Activated naive CD4-positive, alpha-beta T cell treated with anti-CD3 and anti-CD28 coated beads, Interleukin-2, amount 10 ng/mL, durations not matched to agents 7 days and 5 days (primary cell): Measurements from ENCODE around the gene IRF1.

ENCODE experiments used
- CTCF ChIA-PET: fragments of 350-600 bp; sonication (Branson Sonifier 250); formaldehyde crosslinking; loops from one replicate; lab custom pipeline; 2021; ENCODE audit warnings: antibody characterized with exemption; lab: Charles Lee
- DNase-seq: peaks from one replicate; pipeline ENCODE4 v3.0.0-alpha.2; 2020
- H3K27ac Mint-ChIP-seq: one replicate; pipeline ENCODE4 v1.8.0; 2021; ENCODE audit warnings: mild to moderate bottlenecking, moderate library complexity, mixed read lengths
- H3K27me3 Mint-ChIP-seq: one replicate; pipeline ENCODE4 v1.8.0; 2021; ENCODE audit warnings: mild to moderate bottlenecking, mixed read lengths
- H3K36me3 Mint-ChIP-seq: one replicate; pipeline ENCODE4 v1.8.0; 2021; ENCODE audit warnings: mixed read lengths
- H3K4me1 Mint-ChIP-seq: one replicate; pipeline ENCODE4 v1.8.0; 2021; ENCODE audit warnings: mixed read lengths
- H3K4me3 Mint-ChIP-seq: one replicate; pipeline ENCODE4 v1.8.0; 2021; ENCODE audit warnings: mild to moderate bottlenecking, moderate library complexity, mixed read lengths
- H3K9me3 Mint-ChIP-seq: one replicate; pipeline ENCODE4 v1.8.0; 2021; ENCODE audit warnings: mixed read lengths

IRF1 gene

DNA sequence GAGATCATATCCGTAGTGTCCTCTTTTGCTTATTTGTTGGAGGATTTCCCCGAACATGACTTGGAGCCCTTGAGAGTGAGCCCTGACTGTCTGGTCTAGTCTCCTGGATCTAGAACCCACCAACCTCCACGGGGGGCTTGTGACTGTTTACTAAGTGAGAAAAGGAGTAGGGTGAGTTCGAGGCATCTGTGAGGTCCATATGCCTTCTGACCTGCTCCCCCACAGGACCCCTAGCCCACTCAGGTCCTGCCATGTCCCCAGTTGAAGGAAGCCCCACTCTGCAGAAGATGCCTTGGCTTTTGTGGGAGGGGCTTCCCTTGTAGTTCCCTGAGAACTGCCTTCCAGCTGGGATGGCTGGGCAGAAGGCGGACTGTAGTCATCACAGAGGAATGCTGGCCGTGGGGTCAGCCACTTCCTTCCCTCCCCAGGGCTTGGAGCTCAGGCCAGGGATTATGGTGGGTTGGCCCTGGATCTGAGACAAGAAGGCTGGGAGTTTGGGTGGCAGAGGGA lies 7.0 kb upstream of the IRF1 start:
- DNase-seq: peak; percentile 18
- H3K27me3 Mint-ChIP-seq: peaks cover 3% of the 10 kb centered on the region
- H3K4me1 Mint-ChIP-seq: peaks cover 70% of the 10 kb centered on the region
- CTCF ChIA-PET: interaction anchor here (1.0 to 13.9 kb wide), 12 partner anchors 8 to 323 kb away, joined by 3 to 458 read pairs (median 6); partner anchors contain the start of gene IRF1
- H3K9me3 Mint-ChIP-seq: no peaks in the 10 kb centered on the region
- H3K36me3 Mint-ChIP-seq: no peaks in the 10 kb centered on the region
- H3K4me3 Mint-ChIP-seq: peak overlapping the region; percentile 95
- H3K27ac Mint-ChIP-seq: peak overlapping the region; percentile 99

DNA sequence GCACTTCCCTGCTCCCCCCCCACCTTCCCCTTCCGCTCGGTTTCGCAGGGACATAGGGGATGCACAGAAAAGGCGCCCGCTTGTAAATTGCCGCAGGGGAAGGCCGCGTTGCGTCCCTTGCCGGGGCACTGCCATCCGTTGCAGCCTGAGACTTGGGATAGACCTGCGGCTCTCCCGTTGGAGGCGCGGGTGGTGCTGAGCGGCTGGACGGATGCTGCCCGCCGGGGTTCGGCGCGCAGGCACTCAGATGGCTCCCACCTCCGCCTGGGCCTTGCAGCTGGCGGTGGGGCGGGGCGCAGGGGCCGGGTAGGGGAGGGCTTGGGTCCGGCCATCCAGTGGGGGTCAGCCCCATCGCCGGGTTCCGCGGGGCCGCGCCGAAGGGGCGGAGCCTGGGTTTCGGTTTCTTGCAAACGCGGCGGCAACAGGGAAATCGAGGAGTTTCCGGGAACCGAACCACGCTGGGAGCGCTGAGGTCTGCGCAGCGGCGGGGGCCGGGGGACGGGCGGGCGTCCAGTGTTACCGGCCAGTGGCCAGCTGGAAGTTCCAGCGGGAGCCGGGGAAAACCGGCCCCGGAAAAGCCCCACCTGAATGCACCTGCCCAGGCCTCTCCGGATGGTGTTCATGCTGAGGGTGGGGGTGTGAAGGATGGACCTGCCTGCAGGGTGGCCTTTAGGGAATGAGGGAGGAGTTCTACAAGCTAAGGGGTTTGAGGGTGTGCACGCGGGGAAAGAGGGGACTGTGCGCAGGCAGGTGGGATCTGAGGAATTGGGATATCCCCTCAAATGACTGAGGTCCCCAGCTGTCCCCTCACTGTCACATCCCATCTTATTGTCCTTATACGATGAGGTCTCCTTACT lies 6.3 kb upstream of the IRF1 start:
- Mint-ChIP-seq H3K27me3 (no peaks in the 10 kb centered on the region), H3K9me3 (no peaks in the 10 kb centered on the region), H3K36me3 (peaks cover 4% of the 10 kb centered on the region), H3K4me3 (peak overlapping the region; percentile 95), H3K4me1 (peaks cover 76% of the 10 kb centered on the region), H3K27ac (peak overlapping the region; percentile 99)
- CTCF ChIA-PET: interaction anchor here (1.5 to 13.9 kb wide), 6 partner anchors 8 to 108 kb away, joined by 4 to 458 read pairs (median 22); no protein-coding TSS in a partner anchor
- peak; percentile 85 for DNase-seq

DNA sequence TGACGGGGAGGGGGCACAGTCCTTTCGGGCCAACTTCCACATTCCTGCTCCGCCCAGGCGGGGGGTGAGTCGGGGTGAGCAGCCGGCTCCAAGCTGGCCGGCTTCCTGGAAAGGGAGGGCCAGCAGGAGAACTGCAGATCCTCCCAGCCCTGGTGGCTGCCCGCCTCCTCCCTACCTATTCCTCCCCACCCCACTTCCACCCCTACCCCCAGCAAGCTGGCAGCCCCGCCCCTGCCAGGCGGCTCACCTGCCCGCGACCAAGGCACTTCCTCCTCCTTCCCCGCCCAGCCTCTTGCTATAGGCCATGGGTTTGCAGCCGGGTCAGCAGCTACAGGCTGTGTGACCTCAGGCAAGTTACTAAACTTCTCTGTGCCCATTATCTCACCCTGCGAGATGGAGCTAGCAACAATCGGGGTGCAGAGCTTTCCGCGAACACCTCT lies 5.6 kb upstream of the IRF1 start:
- H3K9me3 Mint-ChIP-seq: no peaks in the 10 kb centered on the region
- DNase-seq: peak; percentile 96

DNA sequence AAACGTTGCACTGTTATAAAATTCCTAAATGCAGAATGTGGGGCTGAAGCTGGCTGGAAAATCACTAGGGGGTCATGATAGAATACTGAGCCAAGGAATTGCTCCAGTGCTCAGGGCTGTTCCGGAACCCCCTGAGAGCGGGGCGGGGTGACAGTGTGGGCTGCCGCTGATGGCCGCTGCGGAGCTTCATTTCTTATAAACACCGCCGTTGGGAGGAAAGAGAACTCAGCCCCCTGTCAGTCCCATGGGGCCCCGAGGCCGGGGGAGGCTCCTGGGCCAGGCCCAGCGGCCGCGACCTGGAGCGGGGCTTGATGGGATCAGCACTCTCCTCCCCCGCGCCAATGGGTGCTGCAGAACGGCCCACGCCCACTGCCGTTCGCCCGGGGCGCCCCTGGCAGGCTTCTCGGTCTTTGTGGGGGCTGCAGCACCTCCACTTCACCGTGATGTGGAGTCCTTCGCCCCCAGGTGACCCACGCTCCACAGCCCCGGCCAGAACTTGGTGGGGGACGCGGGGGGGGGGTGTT lies 5.2 kb upstream of the IRF1 start:
- Mint-ChIP-seq H3K4me1 (peaks cover 77% of the 10 kb centered on the region), H3K36me3 (peaks cover 4% of the 10 kb centered on the region), H3K27me3 (no peaks in the 10 kb centered on the region), H3K9me3 (no peaks in the 10 kb centered on the region), H3K27ac (peak overlapping the region; percentile 99), H3K4me3 (peak overlapping the region; percentile 95)
- CTCF ChIA-PET: interaction anchor here (1.3 to 13.9 kb wide), 8 partner anchors 9 to 107 kb away, joined by 4 to 458 read pairs (median 11); no protein-coding TSS in a partner anchor
- peak; percentile 86 for DNase-seq

More for the DNA sequence above, 5.6 kb upstream of the IRF1 start:
- H3K27ac Mint-ChIP-seq: peak overlapping the region; percentile 99
- H3K27me3 Mint-ChIP-seq: no peaks in the 10 kb centered on the region
- H3K36me3 Mint-ChIP-seq: peaks cover 4% of the 10 kb centered on the region
- H3K4me3 Mint-ChIP-seq: peak overlapping the region; percentile 95
- CTCF ChIA-PET: interaction anchor here (1.3 to 13.9 kb wide), 8 partner anchors 9 to 107 kb away, joined by 4 to 458 read pairs (median 11); no protein-coding TSS in a partner anchor
- H3K4me1 Mint-ChIP-seq: peaks cover 81% of the 10 kb centered on the region

DNA sequence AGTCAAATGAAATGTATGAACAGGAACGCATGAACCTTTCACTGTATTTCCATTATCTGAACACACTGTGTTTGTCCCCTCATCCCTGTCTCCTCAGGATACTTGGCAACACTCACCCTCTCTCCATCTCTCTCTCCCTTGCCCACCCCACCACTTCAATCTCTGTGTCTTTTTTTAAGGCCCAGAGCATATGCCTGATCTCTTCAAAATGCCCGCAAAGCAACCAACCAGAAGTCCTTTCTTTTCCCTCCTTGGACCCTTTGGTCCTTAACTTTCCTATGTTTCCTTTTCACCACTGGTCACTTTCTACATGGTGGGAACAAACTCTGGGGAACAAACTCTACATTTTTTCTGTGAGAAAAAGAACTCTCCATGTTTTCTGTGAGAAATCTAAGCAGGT lies 3.2 kb upstream of the IRF1 start:
- Mint-ChIP-seq H3K9me3 (no peaks in the 10 kb centered on the region), H3K4me1 (peaks cover 60% of the 10 kb centered on the region), H3K27ac (peak overlapping the region; percentile 99), H3K36me3 (peaks cover 17% of the 10 kb centered on the region), H3K4me3 (peak overlapping the region; percentile 95), H3K27me3 (no peaks in the 10 kb centered on the region)
- CTCF ChIA-PET: interaction anchor here (8.3 to 13.9 kb wide), 2 partner anchors 69 to 105 kb away, joined by 87 to 458 read pairs; no protein-coding TSS in a partner anchor
- DNase-seq: no peak

DNA sequence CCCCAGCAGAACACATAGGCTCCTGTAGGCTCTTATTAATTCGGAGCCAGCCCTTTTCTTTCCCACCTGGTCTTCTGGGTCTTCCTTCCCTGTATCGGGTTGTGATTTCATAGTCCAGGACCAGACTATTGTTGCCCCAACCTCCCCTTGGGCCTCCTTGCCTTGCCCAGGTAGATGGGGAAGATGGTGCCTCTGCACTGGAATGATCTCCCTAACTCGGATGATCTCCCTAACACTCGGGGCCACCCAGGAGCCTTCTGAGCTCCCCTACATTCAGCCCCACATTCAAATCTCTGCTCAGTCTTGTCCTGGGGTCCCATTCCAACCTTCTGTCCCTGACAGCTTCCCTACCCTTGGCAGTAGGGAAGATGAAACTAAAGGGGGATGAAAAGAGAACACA lies 2.7 kb upstream of the IRF1 start:
- H3K4me3 Mint-ChIP-seq: no peak overlapping the region
- peaks cover 56% of the 10 kb centered on the region for H3K4me1 Mint-ChIP-seq
- H3K27ac Mint-ChIP-seq: peak overlapping the region; percentile 99
- H3K36me3 Mint-ChIP-seq: peaks cover 23% of the 10 kb centered on the region
- DNase-seq: peak; percentile 19
- H3K27me3 Mint-ChIP-seq: no peaks in the 10 kb centered on the region
- CTCF ChIA-PET: interaction anchor here (4.6 to 8.3 kb wide), 2 partner anchors 28 to 68 kb away, joined by 26 to 87 read pairs; no protein-coding TSS in a partner anchor
- no peaks in the 10 kb centered on the region for H3K9me3 Mint-ChIP-seq

DNA sequence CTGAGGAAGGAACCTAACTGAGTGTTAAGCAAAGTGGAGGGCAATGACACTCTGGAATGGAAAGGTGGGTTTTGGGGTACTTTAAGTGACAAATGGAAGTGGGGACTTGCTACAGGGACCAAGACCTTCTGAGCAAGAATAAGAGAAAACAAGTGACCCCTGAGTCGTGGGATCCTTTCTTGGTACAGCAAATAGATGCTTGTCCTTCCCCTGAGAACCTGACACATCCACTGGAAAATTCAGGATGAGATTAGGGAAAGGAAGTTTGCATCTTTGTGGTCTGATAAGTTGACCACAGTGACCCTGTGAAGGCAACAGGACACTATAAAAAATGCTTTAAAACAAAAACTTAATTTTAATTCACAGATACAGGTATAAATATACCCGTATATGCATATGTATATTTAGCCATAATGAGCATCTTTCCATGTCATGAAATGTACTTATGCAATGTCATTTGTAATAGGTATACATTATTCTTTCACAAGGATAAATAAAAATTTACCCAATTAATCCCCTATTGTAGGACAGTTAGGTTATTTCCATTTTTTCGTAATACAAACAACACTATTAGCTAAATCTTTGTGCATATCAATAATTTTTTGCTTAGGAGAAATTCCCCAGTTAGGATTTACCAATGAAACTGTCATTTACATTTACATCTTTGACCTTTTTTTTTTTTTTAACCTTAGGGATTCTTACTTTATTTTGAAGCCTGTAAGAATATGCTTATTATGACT lies 2.0 kb upstream of the IRF1 start:
- DNase-seq: no peak
- CTCF ChIA-PET: interaction anchor here (0.8 to 4.9 kb wide), 8 partner anchors 7 to 104 kb away, joined by 3 to 31 read pairs (median 9); no protein-coding TSS in a partner anchor

DNA sequence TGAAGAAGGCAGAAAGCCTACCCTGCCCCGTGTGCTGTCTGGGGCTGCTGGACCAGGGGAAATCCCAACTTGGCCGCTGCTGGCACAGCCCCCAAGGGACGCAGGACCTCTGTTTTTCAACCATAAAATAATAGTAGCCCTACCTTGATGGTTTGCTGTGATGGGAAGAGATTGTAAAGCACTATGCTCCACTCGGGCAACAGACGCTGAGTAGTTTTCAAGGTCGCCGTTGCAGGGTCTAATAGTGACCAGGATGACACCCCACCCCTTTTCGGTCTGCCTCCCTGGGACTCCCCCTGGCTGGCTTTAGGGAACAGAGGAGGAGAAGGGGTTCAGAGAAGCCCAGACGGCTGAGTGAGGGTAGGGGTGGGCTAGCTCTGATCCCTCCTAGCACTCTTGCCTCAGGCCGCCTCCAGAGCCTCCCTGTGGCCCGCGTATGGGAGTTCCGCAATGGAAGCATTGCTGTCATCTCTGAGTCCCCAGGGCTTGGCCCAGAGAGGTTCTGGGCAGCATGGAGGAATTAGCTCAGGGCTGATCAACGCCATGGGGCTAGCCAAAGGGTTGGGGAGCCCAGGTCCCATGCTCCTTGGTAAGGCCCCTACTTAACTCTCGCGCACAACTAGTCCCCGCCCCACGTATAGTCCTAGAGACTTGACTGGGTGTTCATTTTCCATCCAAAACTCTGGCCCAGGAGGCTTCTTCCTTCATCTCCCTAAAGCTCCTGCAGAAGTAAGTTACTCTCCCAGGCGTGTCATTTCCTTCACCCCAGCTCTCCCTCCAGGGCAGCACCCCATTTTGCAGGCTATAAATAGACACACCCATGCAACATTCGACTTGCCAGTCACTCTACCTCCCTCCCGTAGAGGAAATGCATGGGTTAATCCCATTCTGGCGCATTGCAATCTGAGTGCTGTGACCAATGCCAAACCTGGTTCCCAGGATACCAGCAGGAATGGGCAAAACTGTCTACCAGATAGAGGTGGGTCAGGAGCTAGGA lies 1.1 kb upstream of the IRF1 start:
- CTCF ChIA-PET: interaction anchor here (0.8 to 4.9 kb wide), 12 partner anchors 8 to 103 kb away, joined by 3 to 31 read pairs (median 9); no protein-coding TSS in a partner anchor
- peaks cover 59% of the 10 kb centered on the region for H3K4me1 Mint-ChIP-seq
- H3K27ac Mint-ChIP-seq: peak overlapping the region; percentile 95
- peak; percentile 63 for DNase-seq
- no peaks in the 10 kb centered on the region for H3K27me3 Mint-ChIP-seq
- H3K4me3 Mint-ChIP-seq: peak overlapping the region; percentile 86
- H3K9me3 Mint-ChIP-seq: no peaks in the 10 kb centered on the region
- peaks cover 38% of the 10 kb centered on the region for H3K36me3 Mint-ChIP-seq

More for the DNA sequence above, 2.0 kb upstream of the IRF1 start:
- no peaks in the 10 kb centered on the region for H3K27me3 Mint-ChIP-seq
- H3K4me1 Mint-ChIP-seq: peaks cover 56% of the 10 kb centered on the region
- H3K4me3 Mint-ChIP-seq: peak overlapping the region; percentile 86
- no peaks in the 10 kb centered on the region for H3K9me3 Mint-ChIP-seq
- peak overlapping the region; percentile 99 for H3K27ac Mint-ChIP-seq
- H3K36me3 Mint-ChIP-seq: peaks cover 30% of the 10 kb centered on the region

DNA sequence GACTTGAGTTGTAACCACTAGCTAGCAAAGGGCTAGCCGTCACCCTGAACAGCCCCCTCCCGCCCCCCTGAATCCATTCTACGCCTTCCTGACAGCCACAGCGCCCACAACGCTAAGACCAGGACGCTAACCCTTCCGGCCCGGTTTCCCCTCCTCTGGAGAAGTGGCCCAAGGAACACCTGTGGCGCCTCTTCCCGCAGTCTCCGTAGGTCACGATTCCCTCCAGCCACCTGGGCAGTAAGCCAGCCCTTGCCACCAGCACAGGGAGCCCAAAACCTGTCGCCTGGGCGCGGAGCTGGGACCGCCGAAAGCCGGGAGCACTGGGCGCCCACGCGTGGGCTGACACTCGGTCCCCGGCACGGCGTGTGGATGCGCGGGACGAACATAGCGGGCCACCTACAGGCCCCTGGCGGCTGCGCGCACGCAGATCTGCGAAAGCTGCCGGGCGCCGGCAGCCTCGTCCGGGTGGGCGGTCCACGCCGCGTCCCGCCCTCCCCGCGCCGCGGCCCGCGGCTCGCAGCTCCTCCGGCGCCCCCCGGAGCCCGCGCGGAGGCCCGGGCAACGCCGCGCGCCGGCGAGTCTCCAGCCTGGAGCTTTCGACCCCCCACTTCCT lies 596 bp downstream of the IRF1 start:
- DNase-seq: peak; percentile 71
- no peaks in the 10 kb centered on the region for H3K27me3 Mint-ChIP-seq
- H3K4me1 Mint-ChIP-seq: peaks cover 69% of the 10 kb centered on the region
- H3K9me3 Mint-ChIP-seq: no peaks in the 10 kb centered on the region
- CTCF ChIA-PET: interaction anchor here (0.8 to 4.9 kb wide), 14 partner anchors 9 to 106 kb away, joined by 3 to 31 read pairs (median 10); no protein-coding TSS in a partner anchor
- H3K4me3 Mint-ChIP-seq: peak overlapping the region; percentile 99
- H3K36me3 Mint-ChIP-seq: peaks cover 55% of the 10 kb centered on the region
- peak overlapping the region; percentile 95 for H3K27ac Mint-ChIP-seq

DNA sequence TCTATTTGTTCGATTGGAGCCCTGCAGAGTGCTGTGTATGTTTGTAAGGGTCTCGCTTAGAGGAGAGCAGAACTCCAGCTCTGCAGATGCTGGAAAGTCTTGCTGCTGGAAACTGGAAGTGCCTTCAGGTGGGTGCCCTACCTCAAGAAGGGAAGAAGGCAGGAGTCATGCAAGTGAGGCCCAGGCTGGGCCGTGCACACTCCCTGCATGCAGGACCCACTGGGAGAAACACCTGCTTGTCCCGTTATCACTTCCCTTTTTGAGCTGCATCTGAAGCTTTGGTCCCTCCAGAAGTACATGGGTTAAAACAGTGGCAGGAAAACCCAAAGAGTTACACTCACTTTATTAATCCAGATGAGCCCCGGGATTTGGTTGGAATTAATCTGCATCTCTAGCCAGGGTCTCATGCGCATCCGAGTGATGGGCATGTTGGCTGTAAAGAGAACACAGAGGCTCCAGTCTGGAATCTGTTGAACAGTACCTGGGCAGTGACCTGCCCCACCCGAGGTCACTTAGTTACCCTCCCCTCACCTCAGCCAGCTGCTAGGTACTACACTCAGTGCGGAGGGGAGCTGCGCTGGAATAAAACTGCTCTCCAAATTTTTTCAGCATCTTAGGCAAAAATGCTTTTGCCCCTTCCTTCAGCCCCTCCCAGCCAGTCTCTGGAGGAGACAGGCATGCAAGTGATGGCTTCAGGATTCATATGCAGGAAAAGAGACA lies 1.4 kb downstream of the IRF1 start:
- CTCF ChIA-PET: interaction anchor here (0.8 to 4.9 kb wide), 12 partner anchors 9 to 103 kb away, joined by 3 to 31 read pairs (median 15); no protein-coding TSS in a partner anchor
- DNase-seq: peak; percentile 48
- Mint-ChIP-seq H3K27me3 (no peaks in the 10 kb centered on the region), H3K27ac (peak overlapping the region; percentile 95), H3K4me3 (peak overlapping the region; percentile 99), H3K9me3 (no peaks in the 10 kb centered on the region), H3K36me3 (peaks cover 63% of the 10 kb centered on the region), H3K4me1 (peaks cover 69% of the 10 kb centered on the region)

DNA sequence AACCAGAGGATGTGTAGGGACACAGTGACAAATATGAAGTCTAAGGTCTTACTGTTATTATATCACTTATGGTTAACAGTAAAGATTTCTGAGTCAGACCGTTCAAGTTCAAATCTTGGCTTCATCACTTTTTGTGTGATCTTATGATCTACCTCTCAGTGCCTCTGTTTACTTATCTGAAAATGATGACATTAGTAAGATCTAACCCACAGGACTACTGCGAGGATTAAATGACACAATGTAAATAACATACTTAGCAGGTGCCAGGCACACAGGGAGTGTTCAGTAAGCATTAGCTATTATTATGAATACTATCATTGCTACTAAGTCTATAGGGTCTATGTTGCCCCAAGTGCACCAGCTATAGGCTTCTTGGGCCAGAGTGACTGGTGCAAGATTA lies 2.0 kb downstream of the IRF1 start:
- H3K9me3 Mint-ChIP-seq: no peaks in the 10 kb centered on the region
- peak overlapping the region; percentile 95 for H3K27ac Mint-ChIP-seq
- H3K4me3 Mint-ChIP-seq: peak overlapping the region; percentile 99
- CTCF ChIA-PET: interaction anchor here (1.2 to 4.9 kb wide), 10 partner anchors 8 to 102 kb away, joined by 3 to 31 read pairs (median 11); no protein-coding TSS in a partner anchor
- no peak for DNase-seq
- H3K4me1 Mint-ChIP-seq: peaks cover 69% of the 10 kb centered on the region
- peaks cover 69% of the 10 kb centered on the region for H3K36me3 Mint-ChIP-seq
- no peaks in the 10 kb centered on the region for H3K27me3 Mint-ChIP-seq
